ENCODE data around the gene WSB1. TPM values are rescaled to one million over a fixed set of nuclear protein-coding genes. Genes with fewer than 3 reads are reported as not detected.

Gene WSB1
- total and polyA plus RNA-seq, 4 experiments from 2014 or later = 122 to 157 (median 141) TPM

DNA sequence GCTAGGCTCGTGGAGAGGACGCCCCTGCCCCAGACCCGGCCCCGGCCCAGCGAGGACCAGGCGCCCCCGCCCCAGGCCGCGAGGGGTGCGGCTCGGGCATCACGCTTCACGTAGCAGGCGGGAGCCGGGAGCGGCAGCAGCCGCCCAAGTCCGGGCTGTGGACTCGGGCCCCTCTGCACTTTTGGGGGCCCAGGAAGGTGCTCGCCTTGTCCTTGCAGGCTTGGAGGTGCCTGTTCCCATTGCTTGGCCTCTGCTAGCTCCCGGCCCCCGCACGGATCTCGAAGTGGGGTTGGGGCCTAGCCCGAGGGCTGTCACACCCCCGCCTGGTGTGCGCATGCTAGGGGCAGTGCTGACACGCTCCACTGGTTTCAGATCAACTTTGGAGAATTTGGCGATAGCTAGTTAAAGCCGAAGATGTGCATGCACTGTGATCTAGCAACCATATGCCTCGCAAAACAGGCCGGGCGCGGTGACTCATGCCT lies 55.7 kb downstream of the WSB1 start:
- Mint-ChIP-seq H3K27ac (peak overlapping the region in 3 of 7 donors; percentile 22 to 57 (median 56)), H3K36me3 (no peaks in the 10 kb centered on the region), H3K4me1 (peaks cover 11 to 28% (median 17%) of the 10 kb centered on the region in 4 donors), H3K4me3 (peak overlapping the region in 2 of 8 donors; percentile 53 to 57), H3K27me3 (no peaks in the 10 kb centered on the region), H3K9me3 (no peaks in the 10 kb centered on the region)
- Histone ChIP-seq H3K36me3 (ENCODE audit: insufficient read depth, low read length) (no peaks in the 10 kb centered on the region), H3K27ac (ENCODE audit: low read depth, low read length) (no peak overlapping the region), H3K9me3 (ENCODE audit: control insufficient read depth in 1 of 2, low read length in 2 of 2) (no peaks in the 10 kb centered on the region), H3K4me1 (ENCODE audit: insufficient read depth, low read length) (peaks cover 21% of the 10 kb centered on the region), H3K4me3 (ENCODE audit: low read length in 2 of 2) (no peak overlapping the region), H3K27me3 (ENCODE audit: insufficient read depth, low read length) (no peaks in the 10 kb centered on the region)
- intact Hi-C loops (cut with micrococcal nuclease) = loop anchor here (1.0 to 5.0 kb wide), 4 partner anchors 17 to 303 kb away; partner anchors contain the start of gene KSR1
- DNase-seq = no peak
- ChIA-PET POLR2A (ENCODE audit: partially characterized antibody) (interaction anchor here (1.2 to 2.3 kb wide), 2 partner anchors 54 to 107 kb away, joined by 5 to 16 read pairs; partner anchors contain the start of genes KSR1 and WSB1), CTCF (ENCODE audit: partially characterized antibody) (interaction anchor here (0.6 to 9.2 kb wide), 7 partner anchors 15 to 259 kb away, joined by 3 to 146 read pairs (median 3); no protein-coding TSS in a partner anchor)

DNA sequence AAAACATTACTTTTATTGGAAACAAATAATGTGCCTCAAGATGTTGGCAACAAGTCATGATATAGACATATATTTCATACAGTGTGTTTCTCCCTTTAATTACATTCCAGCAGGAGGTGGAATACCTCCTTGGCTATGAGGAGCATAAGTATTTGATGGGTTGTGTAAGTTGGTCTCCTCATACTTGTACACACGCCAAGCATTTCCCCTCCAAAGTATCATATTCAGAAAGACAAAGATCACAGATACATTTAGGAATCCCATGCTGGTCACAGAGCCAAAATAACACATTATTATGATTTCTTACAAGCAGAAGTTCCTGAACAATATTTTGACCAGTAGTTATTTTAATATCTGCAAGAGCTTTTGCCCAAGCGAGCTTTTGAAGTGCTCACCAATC lies 57.8 kb downstream of the WSB1 start:
- no peak for DNase-seq
- Mint-ChIP-seq H3K9me3 (peaks cover 0 to 4% (median 0%) of the 10 kb centered on the region in 8 donors), H3K4me3 (peak overlapping the region in 1 of 8 donors; percentile 9), H3K4me1 (peaks cover 14 to 31% (median 24%) of the 10 kb centered on the region in 4 donors), H3K27ac (peak overlapping the region in 4 of 7 donors; percentile 14 to 82 (median 40)), H3K27me3 (no peaks in the 10 kb centered on the region), H3K36me3 (no peaks in the 10 kb centered on the region)
- CTCF ChIA-PET (ENCODE audit: partially characterized antibody) = interaction anchor here (1.0 to 9.2 kb wide), 5 partner anchors 19 to 303 kb away, joined by 3 to 146 read pairs (median 4); no protein-coding TSS in a partner anchor
- POLR2A ChIA-PET (ENCODE audit: partially characterized antibody) = no interaction called here
- Histone ChIP-seq H3K4me3 (ENCODE audit: low read length in 2 of 2) (no peak overlapping the region), H3K9me3 (ENCODE audit: control insufficient read depth in 1 of 2, low read length in 2 of 2) (no peaks in the 10 kb centered on the region), H3K36me3 (ENCODE audit: insufficient read depth, low read length) (no peaks in the 10 kb centered on the region), H3K27ac (ENCODE audit: low read depth, low read length) (no peak overlapping the region), H3K4me1 (ENCODE audit: insufficient read depth, low read length) (peaks cover 21% of the 10 kb centered on the region), H3K27me3 (ENCODE audit: insufficient read depth, low read length) (no peaks in the 10 kb centered on the region)
- intact Hi-C loops (cut with micrococcal nuclease) = loop anchor here (5.0 kb wide), 2 partner anchors 114 to 301 kb away; no protein-coding TSS in a partner anchor

DNA sequence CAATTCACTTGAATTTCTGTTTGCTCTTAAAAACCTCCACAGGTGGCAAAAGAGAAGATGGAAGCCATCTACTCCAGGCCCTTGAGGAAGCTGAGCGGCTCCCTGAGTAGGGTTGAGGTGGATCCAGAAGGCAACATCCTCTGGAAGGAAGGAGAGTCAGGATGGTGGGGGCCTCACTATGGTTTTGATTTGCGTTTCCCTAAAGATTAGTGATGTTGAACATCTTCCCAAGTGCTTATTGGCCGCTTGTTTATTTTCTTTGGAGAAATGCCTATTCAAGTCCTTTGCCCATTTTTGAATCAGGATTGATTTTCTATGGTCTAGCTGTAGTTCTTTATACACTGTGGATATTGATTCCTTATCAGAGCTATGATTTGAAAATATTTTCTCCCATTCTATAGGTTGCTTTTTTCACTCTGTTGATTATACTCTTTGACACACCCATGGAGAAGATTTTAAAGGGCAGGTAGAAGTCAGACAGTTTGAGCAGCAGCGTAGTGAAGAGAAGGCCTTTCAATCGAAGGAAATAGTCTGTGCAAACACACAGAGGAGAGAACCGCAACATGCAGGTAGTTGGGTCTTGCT lies 58.6 kb downstream of the WSB1 start:
- no peaks in the 10 kb centered on the region for H3K27me3 Mint-ChIP-seq
- peaks cover 14 to 31% (median 24%) of the 10 kb centered on the region in 4 donors for H3K4me1 Mint-ChIP-seq
- no peak for DNase-seq
- Histone ChIP-seq H3K9me3 (ENCODE audit: control insufficient read depth in 1 of 2, low read length in 2 of 2) (no peaks in the 10 kb centered on the region), H3K4me1 (ENCODE audit: insufficient read depth, low read length) (peaks cover 21% of the 10 kb centered on the region), H3K27me3 (ENCODE audit: insufficient read depth, low read length) (no peaks in the 10 kb centered on the region), H3K36me3 (ENCODE audit: insufficient read depth, low read length) (no peaks in the 10 kb centered on the region), H3K4me3 (ENCODE audit: low read length in 2 of 2) (no peak overlapping the region), H3K27ac (ENCODE audit: low read depth, low read length) (peak overlapping the region; percentile 80)
- peak overlapping the region; percentile 66 to 89 (median 76) for H3K4me3 Mint-ChIP-seq
- intact Hi-C loops (cut with micrococcal nuclease) = loop anchor here (1.0 to 5.0 kb wide), 6 partner anchors 20 to 300 kb away; partner anchors contain the start of gene WSB1
- H3K36me3 Mint-ChIP-seq = no peaks in the 10 kb centered on the region
- POLR2A ChIA-PET (ENCODE audit: partially characterized antibody) = interaction anchor here (2.9 kb wide), 1 partner anchor 248 kb away, joined by 11 read pairs; no protein-coding TSS in a partner anchor
- CTCF ChIA-PET (ENCODE audit: partially characterized antibody) = interaction anchor here (1.0 to 9.2 kb wide), 6 partner anchors 19 to 302 kb away, joined by 3 to 146 read pairs (median 4); no protein-coding TSS in a partner anchor
- peak overlapping the region; percentile 75 to 97 (median 89) for H3K27ac Mint-ChIP-seq
- peaks cover 0 to 4% (median 0%) of the 10 kb centered on the region in 8 donors for H3K9me3 Mint-ChIP-seq

DNA sequence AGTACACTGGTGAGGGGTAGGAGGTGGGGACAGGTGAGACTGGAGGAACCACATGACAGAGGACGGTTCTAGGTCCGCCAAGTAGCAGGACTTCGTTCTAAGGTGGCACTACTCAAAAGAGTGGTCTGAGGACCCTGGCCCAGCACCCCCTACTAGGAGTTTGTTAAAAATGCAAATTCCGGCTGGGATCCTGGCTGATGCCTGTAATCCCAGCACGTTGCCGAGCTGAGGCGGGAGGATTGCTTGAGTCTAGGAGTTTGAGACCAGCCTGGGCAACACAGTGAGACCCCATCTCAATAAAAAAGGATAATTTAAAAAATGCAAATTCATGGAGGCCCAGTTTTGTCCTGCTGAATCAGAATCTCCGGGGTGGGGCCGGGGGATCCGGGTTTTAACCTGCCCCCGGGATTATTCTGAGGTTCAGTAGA lies 59.1 kb downstream of the WSB1 start:
- no peaks in the 10 kb centered on the region for H3K27me3 Mint-ChIP-seq
- POLR2A ChIA-PET (ENCODE audit: partially characterized antibody) = interaction anchor here (2.9 kb wide), 1 partner anchor 247 kb away, joined by 11 read pairs; no protein-coding TSS in a partner anchor
- CTCF ChIA-PET (ENCODE audit: partially characterized antibody) = interaction anchor here (1.4 to 9.2 kb wide), 6 partner anchors 28 to 302 kb away, joined by 4 to 146 read pairs (median 14); no protein-coding TSS in a partner anchor
- peaks cover 0 to 4% (median 0%) of the 10 kb centered on the region in 8 donors for H3K9me3 Mint-ChIP-seq
- Histone ChIP-seq H3K4me1 (ENCODE audit: insufficient read depth, low read length) (peaks cover 21% of the 10 kb centered on the region), H3K9me3 (ENCODE audit: control insufficient read depth in 1 of 2, low read length in 2 of 2) (no peaks in the 10 kb centered on the region), H3K36me3 (ENCODE audit: insufficient read depth, low read length) (no peaks in the 10 kb centered on the region), H3K27me3 (ENCODE audit: insufficient read depth, low read length) (no peaks in the 10 kb centered on the region), H3K27ac (ENCODE audit: low read depth, low read length) (peak overlapping the region; percentile 80), H3K4me3 (ENCODE audit: low read length in 2 of 2) (peak overlapping the region; percentile 36 to 68)
- peaks cover 14 to 31% (median 24%) of the 10 kb centered on the region in 4 donors for H3K4me1 Mint-ChIP-seq
- DNase-seq = no peak
- H3K36me3 Mint-ChIP-seq = no peaks in the 10 kb centered on the region
- intact Hi-C loops (cut with micrococcal nuclease) = loop anchor here (1.0 to 5.0 kb wide), 6 partner anchors 21 to 299 kb away; partner anchors contain the start of gene WSB1
- H3K27ac Mint-ChIP-seq = peak overlapping the region; percentile 75 to 97 (median 89)
- H3K4me3 Mint-ChIP-seq = peak overlapping the region; percentile 68 to 89 (median 85)

DNA sequence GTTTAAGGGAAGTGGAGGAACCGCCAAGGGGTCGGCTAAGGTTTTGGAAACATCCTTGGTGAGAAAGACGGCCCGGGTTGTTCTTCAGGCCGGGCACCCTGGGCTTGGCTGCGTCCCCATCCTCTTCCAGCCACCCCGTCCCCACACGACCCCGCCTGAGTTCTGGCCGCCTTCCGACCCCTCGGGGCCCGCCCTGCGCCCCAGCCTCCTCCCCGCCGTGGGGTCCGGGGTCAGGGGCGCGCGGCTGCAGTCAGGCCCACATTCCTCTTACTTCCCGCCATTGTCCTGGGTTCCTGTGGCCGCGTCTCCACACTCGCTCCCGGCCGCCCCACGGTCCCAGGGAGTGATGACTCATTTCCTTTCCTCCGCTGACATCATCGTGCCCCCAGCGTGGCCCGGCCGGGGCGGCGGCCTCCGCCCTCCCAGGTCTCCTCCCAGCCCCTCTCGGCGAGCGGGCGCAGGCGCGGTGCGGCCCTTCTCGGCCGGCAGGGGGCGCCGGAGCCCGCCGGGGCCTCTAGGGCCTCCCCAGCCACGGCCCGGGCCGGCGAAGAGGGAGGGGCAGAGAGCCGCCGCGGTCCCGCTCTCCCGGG lies 59.6 kb downstream of the WSB1 start:
- no peaks in the 10 kb centered on the region for H3K36me3 Mint-ChIP-seq
- peaks cover 0 to 4% (median 0%) of the 10 kb centered on the region in 8 donors for H3K9me3 Mint-ChIP-seq
- peaks cover 16% of the 10 kb centered on the region for H3K4me1 ChIP-seq (ENCODE audit: insufficient read depth, low read length)
- ChIA-PET CTCF (ENCODE audit: partially characterized antibody) (interaction anchor here (0.6 to 9.2 kb wide), 25 partner anchors 8 to 301 kb away, joined by 3 to 146 read pairs (median 4); partner anchors contain the start of genes KSR1 and WSB1), POLR2A (ENCODE audit: partially characterized antibody) (interaction anchor here (1.1 to 2.9 kb wide), 4 partner anchors 59 to 247 kb away, joined by 3 to 11 read pairs (median 4); partner anchors contain the start of genes KSR1 and WSB1)
- H3K9me3 ChIP-seq (ENCODE audit: control insufficient read depth in 1 of 2, low read length in 2 of 2) = no peaks in the 10 kb centered on the region
- peaks cover 10 to 27% (median 19%) of the 10 kb centered on the region in 4 donors for H3K4me1 Mint-ChIP-seq
- intact Hi-C loops (cut with micrococcal nuclease) = loop anchor here (1.0 to 5.0 kb wide), 6 partner anchors 21 to 299 kb away; partner anchors contain the start of gene WSB1
- no peaks in the 10 kb centered on the region for H3K27me3 Mint-ChIP-seq
- no peaks in the 10 kb centered on the region for H3K36me3 ChIP-seq (ENCODE audit: insufficient read depth, low read length)
- DNase-seq = peak; percentile 82 to 88 (median 83)
- peak overlapping the region; percentile 36 to 68 for H3K4me3 ChIP-seq (ENCODE audit: low read length in 2 of 2)
- H3K27ac ChIP-seq (ENCODE audit: low read depth, low read length) = peak overlapping the region; percentile 80
- peak overlapping the region; percentile 75 to 97 (median 95) for H3K27ac Mint-ChIP-seq
- peak overlapping the region; percentile 68 to 89 (median 86) for H3K4me3 Mint-ChIP-seq
- no peaks in the 10 kb centered on the region for H3K27me3 ChIP-seq (ENCODE audit: insufficient read depth, low read length)

DNA sequence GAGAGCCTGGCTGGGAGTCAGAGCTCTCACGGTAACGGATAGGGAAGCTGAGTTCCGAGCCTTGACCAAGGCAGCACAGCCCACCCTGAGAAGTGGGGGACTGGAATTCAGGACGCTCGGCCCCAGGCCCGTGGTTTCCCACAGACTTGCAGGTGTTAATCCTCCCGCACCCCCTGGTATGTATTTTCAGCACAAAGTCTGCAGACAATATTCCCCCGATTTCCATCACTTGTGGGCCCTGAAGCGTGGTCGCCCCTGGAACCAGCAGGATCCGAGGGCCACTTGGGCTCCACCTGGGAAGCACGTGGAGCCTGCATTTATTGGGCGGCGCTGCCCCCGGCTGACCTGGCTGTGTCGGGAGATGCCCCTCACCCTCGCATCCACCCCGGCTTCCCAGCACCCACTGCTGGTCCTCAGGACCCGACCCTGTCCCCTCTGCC lies 60.2 kb downstream of the WSB1 start:
- CTCF ChIA-PET (ENCODE audit: partially characterized antibody) = interaction anchor here (0.6 to 9.2 kb wide), 25 partner anchors 8 to 297 kb away, joined by 3 to 146 read pairs (median 4); partner anchors contain the start of genes KSR1 and WSB1
- H3K9me3 Mint-ChIP-seq = peaks cover 0 to 4% (median 0%) of the 10 kb centered on the region in 8 donors

More for the DNA sequence above, 60.2 kb downstream of the WSB1 start:
- no peaks in the 10 kb centered on the region for H3K36me3 ChIP-seq (ENCODE audit: insufficient read depth, low read length)
- peak overlapping the region; percentile 80 for H3K27ac ChIP-seq (ENCODE audit: low read depth, low read length)
- POLR2A ChIA-PET (ENCODE audit: partially characterized antibody) = interaction anchor here (1.1 to 2.9 kb wide), 4 partner anchors 60 to 246 kb away, joined by 3 to 11 read pairs (median 4); partner anchors contain the start of genes KSR1 and WSB1
- no peaks in the 10 kb centered on the region for H3K9me3 ChIP-seq (ENCODE audit: control insufficient read depth in 1 of 2, low read length in 2 of 2)
- no peaks in the 10 kb centered on the region for H3K36me3 Mint-ChIP-seq
- H3K27me3 Mint-ChIP-seq = no peaks in the 10 kb centered on the region
- H3K27ac Mint-ChIP-seq = peak overlapping the region; percentile 57 to 90 (median 88)
- peak overlapping the region; percentile 30 to 68 for H3K4me3 ChIP-seq (ENCODE audit: low read length in 2 of 2)
- peak in 1 of 5 donors; percentile 4 for DNase-seq
- no peaks in the 10 kb centered on the region for H3K27me3 ChIP-seq (ENCODE audit: insufficient read depth, low read length)
- H3K4me3 Mint-ChIP-seq = peak overlapping the region; percentile 68 to 89 (median 82)
- H3K4me1 ChIP-seq (ENCODE audit: insufficient read depth, low read length) = peaks cover 14% of the 10 kb centered on the region
- peaks cover 10 to 25% (median 19%) of the 10 kb centered on the region in 4 donors for H3K4me1 Mint-ChIP-seq
- intact Hi-C loops (cut with micrococcal nuclease) = loop anchor here (5.0 kb wide), 2 partner anchors 117 to 298 kb away; no protein-coding TSS in a partner anchor
